K562 (cell line): Measurements from ENCODE around the gene KRI1.

ENCODE experiments used
- MBD2 ChIP-seq: sonication (generic); IDR thresholded peaks from 2 replicates; pipeline ENCODE4 v1.6.1; 2016; ENCODE audit warnings: low read depth, borderline replicate concordance
- POLR2B ChIP-seq: fragments of 450-650 bp; IDR thresholded peaks from 2 replicates; pipeline ENCODE4 v1.6.1; 2018; ENCODE audit warnings: low read depth; ENCODE audit not compliant: partially characterized antibody

DNA sequence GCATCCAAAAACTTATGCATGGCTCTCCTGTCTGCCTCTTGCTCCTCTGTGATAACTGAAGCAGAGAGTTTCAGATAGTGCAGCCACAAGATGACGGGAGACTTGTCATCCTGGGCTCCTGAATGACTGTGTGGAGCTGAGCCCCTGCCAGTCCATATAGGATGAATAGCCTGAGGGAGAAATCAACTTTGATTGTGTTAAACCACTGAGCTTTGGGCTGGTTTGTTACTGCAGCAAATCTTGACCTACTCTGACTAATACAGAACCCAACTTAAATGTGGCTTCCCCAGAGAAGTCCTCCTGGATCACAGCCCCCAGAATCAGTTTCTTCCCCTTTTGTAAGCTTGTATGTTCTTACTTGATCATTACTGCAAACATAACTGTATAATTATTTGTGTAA lies 33.4 kb downstream of the KRI1 start:
- no peak for TF ChIP-seq POLR2B
- no peak for TF ChIP-seq MBD2
